Panc1 (cell line): ENCODE measurements around the gene ALDH3A1.

Experiments used
- CTCF ChIP-seq: fragments of 450-650 bp; IDR thresholded peaks from 2 replicates; pipeline ENCODE4 v1.5.1; 2017; ENCODE audit warnings: mild to moderate bottlenecking
- POLR2AphosphoS5 ChIP-seq: IDR thresholded peaks from 2 replicates; pipeline ENCODE4 v1.6.1; 2012; ENCODE audit warnings: mild to moderate bottlenecking, low read depth, low read length, moderate library complexity
- TF ChIP-seq, protein P1 (sequence below), 2 experiments: IDR thresholded peaks; 2 replicates each; pipeline ENCODE4 v1.6.1; 2011 to 2012; ENCODE audit warnings: low read depth in 2 of 2, control low read depth in 1 of 2, low read length in 1 of 2, mild to moderate bottlenecking in 1 of 2, moderate library complexity in 1 of 2; ENCODE audit not compliant: insufficient read depth in 1 of 2

DNA sequence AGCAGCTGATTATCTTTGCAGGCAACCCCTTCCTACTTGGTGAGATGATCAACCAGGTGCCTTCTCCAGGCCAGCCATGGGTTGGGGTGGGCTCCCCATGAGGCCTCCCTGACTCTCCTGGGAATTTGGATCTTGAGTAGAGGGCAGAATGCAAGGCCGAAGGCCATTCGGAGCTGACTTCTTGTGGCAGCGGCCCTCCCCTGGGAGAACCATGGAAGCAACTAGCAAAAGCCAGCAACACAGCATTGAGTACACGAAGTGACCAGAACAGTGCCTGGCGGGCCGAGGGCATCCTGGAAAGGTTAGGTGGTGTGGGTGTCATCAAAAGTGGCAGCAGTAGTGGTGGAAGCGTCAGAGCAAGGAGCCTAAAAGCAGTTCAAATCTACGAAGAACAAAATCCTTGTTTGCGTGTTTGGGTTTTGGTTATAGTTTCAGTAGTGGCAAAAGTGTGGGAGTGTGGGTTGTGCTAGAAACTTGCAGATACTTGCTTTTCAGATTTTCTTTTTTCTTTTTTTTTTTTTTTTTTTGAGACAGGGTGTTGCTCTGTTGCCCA, 2.0 kb upstream of the ALDH3A1 start:
- no peak for TF ChIP-seq CTCF
- TF ChIP-seq POLR2AphosphoS5 = no peak
- TF ChIP-seq, protein P1, sequence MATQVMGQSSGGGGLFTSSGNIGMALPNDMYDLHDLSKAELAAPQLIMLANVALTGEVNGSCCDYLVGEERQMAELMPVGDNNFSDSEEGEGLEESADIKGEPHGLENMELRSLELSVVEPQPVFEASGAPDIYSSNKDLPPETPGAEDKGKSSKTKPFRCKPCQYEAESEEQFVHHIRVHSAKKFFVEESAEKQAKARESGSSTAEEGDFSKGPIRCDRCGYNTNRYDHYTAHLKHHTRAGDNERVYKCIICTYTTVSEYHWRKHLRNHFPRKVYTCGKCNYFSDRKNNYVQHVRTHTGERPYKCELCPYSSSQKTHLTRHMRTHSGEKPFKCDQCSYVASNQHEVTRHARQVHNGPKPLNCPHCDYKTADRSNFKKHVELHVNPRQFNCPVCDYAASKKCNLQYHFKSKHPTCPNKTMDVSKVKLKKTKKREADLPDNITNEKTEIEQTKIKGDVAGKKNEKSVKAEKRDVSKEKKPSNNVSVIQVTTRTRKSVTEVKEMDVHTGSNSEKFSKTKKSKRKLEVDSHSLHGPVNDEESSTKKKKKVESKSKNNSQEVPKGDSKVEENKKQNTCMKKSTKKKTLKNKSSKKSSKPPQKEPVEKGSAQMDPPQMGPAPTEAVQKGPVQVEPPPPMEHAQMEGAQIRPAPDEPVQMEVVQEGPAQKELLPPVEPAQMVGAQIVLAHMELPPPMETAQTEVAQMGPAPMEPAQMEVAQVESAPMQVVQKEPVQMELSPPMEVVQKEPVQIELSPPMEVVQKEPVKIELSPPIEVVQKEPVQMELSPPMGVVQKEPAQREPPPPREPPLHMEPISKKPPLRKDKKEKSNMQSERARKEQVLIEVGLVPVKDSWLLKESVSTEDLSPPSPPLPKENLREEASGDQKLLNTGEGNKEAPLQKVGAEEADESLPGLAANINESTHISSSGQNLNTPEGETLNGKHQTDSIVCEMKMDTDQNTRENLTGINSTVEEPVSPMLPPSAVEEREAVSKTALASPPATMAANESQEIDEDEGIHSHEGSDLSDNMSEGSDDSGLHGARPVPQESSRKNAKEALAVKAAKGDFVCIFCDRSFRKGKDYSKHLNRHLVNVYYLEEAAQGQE (IDR thresholded peaks at IDR 0.05; ENCODE audit: insufficient read depth in 1 of 2, low read depth in 2 of 2, low read length in 1 of 2) = no peak
